K562 (cell line): ENCODE measurements around the gene CTCFL.

Source experiments
- CBX5 ChIP-seq: IDR thresholded peaks from 2 replicates; pipeline ENCODE4 v1.6.1; 2014; ENCODE audit warnings: low read depth, borderline replicate concordance
- CREM ChIP-seq: IDR thresholded peaks from 2 replicates; pipeline ENCODE4 v1.6.1; 2014; ENCODE audit warnings: antibody characterized with exemption, low read depth
- EWSR1 ChIP-seq: fragments of 450-650 bp; IDR thresholded peaks from 2 replicates; pipeline ENCODE4 v1.6.1; 2018; ENCODE audit warnings: borderline replicate concordance, mild to moderate bottlenecking, low read depth, moderate library complexity; ENCODE audit not compliant: partially characterized antibody
- EZH2 ChIP-seq: IDR thresholded peaks from 2 replicates; pipeline ENCODE4 v1.6.1; 2012; ENCODE audit warnings: low read depth, mild to moderate bottlenecking, inconsistent platforms, low read length, borderline replicate concordance
- KDM4B ChIP-seq, 2 experiments: fragments of 450-650 bp in 1 of 2; sonication (generic) in 1 of 2; IDR thresholded peaks; 2 replicates each; pipeline ENCODE4 v1.6.1; 2016 to 2017; ENCODE audit warnings: borderline replicate concordance in 2 of 2, antibody characterized with exemption in 1 of 2, low read depth in 1 of 2, mild to moderate bottlenecking in 1 of 2
- MAZ ChIP-seq, 2 experiments: fragments of 450-650 bp in 1 of 2; sonication (generic) in 1 of 2; formaldehyde crosslinking; IDR thresholded peaks in 1 of 2; conservative IDR thresholded peaks in 1 of 2; 2 replicates each; pipeline versions ENCODE4 v1.4.0 to v1.5.0; 2020; ENCODE audit warnings: mild to moderate bottlenecking in 1 of 2, missing genetic modification reagents in 1 of 2
- NKRF ChIP-seq: fragments of 450-650 bp; IDR thresholded peaks from 2 replicates; pipeline ENCODE4 v1.6.1; 2016; ENCODE audit warnings: borderline replicate concordance
- POLR2A ChIP-seq: fragments of 450-650 bp; conservative IDR thresholded peaks from 2 replicates; pipeline ENCODE4 v1.6.1; 2016
- ZNF146 ChIP-seq: IDR thresholded peaks from one replicate; pipeline ENCODE4 v1.6.1; 2018; ENCODE audit warnings: missing compliant biosample characterization; ENCODE audit not compliant: unreplicated experiment
- ZNF324 ChIP-seq: fragments of 250-450 bp; sonication (Bioruptor Pico); IDR thresholded peaks from 2 replicates; pipeline ENCODE4 v1.4.0; 2020; ENCODE audit warnings: mild to moderate bottlenecking
- TF ChIP-seq, protein P1 (sequence below), 3 experiments: IDR thresholded peaks in 2 of 3; conservative IDR thresholded peaks in 1 of 3; 2 replicates each; pipeline ENCODE4 v1.5.1; 2011 to 2012; ENCODE audit warnings: low read length in 3 of 3, mild to moderate bottlenecking in 3 of 3, control low read depth in 2 of 3, improper control_type of control experiment in 1 of 3, inconsistent platforms in 1 of 3, low read depth in 1 of 3, mixed read lengths in 1 of 3, moderate library complexity in 1 of 3; ENCODE audit not compliant: insufficient read depth in 2 of 3

- TF ChIP-seq MAZ (CRISPR knock-in tag; conservative IDR thresholded peaks at IDR 0.05 in 1 of 2, IDR thresholded peaks at IDR 0.05 in 1 of 2), result no peak
- no peak for TF ChIP-seq POLR2A
- TF ChIP-seq, protein P1, sequence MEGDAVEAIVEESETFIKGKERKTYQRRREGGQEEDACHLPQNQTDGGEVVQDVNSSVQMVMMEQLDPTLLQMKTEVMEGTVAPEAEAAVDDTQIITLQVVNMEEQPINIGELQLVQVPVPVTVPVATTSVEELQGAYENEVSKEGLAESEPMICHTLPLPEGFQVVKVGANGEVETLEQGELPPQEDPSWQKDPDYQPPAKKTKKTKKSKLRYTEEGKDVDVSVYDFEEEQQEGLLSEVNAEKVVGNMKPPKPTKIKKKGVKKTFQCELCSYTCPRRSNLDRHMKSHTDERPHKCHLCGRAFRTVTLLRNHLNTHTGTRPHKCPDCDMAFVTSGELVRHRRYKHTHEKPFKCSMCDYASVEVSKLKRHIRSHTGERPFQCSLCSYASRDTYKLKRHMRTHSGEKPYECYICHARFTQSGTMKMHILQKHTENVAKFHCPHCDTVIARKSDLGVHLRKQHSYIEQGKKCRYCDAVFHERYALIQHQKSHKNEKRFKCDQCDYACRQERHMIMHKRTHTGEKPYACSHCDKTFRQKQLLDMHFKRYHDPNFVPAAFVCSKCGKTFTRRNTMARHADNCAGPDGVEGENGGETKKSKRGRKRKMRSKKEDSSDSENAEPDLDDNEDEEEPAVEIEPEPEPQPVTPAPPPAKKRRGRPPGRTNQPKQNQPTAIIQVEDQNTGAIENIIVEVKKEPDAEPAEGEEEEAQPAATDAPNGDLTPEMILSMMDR (IDR thresholded peaks at IDR 0.05 in 2 of 3, conservative IDR thresholded peaks at IDR 0.05 in 1 of 3; ENCODE audit: insufficient read depth in 2 of 3, low read depth in 1 of 3, low read length in 3 of 3), result no peak
- 0 out of 2 replicates have a peak, but pooled peaks have one; percentile 1 for TF ChIP-seq CREM
- no peak for TF ChIP-seq EWSR1
- TF ChIP-seq ZNF324 (CRISPR knock-in tag), result no peak
- TF ChIP-seq CBX5, result no peak
- no peak for TF ChIP-seq ZNF146 (CRISPR knock-in tag)
- no peak for TF ChIP-seq NKRF
- TF ChIP-seq KDM4B (IDR thresholded peaks at IDR 0.05; ENCODE audit: borderline replicate concordance in 2 of 2, low read depth in 1 of 2), result no peak
- TF ChIP-seq EZH2, result no peak
Measured at GRCh38 chr20:57559289-57559634, 34.3 kb upstream of the CTCFL start.
